ENCODE measurements around the gene KL. TPM values are rescaled to one million over a fixed set of nuclear protein-coding genes. Genes with fewer than 3 reads are reported as not detected.
A peak's percentile ranks its signal among the peaks of the same experiment; 100 is the strongest.

The KL gene
- total RNA-seq, 1 experiment from 2014 or later: 0.52 TPM

DNA sequence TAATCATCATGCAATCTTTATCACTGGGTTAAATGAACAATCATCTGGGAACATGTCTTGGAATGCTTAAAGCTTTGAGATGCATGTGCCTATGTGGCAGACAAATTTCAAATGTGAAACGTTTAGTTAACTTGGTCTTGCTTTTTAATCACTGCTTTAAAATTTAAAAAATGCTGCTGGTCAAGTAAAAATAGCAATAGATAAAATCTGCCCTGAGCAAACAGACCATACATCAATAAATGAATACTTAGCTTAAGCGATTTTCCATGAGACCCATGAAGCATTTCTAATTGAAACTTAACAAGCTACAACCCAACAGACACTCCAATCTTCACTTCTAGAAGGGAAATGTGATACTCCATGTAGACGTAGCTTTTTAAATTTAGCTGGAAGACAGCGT lies 1.9 kb upstream of the KL start:
- peaks cover 8% of the 10 kb centered on the region for H3K36me3 Mint-ChIP-seq (ENCODE audit: insufficient read depth, unreplicated experiment)
- TF ChIP-seq, protein P1, sequence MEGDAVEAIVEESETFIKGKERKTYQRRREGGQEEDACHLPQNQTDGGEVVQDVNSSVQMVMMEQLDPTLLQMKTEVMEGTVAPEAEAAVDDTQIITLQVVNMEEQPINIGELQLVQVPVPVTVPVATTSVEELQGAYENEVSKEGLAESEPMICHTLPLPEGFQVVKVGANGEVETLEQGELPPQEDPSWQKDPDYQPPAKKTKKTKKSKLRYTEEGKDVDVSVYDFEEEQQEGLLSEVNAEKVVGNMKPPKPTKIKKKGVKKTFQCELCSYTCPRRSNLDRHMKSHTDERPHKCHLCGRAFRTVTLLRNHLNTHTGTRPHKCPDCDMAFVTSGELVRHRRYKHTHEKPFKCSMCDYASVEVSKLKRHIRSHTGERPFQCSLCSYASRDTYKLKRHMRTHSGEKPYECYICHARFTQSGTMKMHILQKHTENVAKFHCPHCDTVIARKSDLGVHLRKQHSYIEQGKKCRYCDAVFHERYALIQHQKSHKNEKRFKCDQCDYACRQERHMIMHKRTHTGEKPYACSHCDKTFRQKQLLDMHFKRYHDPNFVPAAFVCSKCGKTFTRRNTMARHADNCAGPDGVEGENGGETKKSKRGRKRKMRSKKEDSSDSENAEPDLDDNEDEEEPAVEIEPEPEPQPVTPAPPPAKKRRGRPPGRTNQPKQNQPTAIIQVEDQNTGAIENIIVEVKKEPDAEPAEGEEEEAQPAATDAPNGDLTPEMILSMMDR (IDR thresholded peaks at IDR 0.05; ENCODE audit: unreplicated experiment): no peak
- CTCF ChIA-PET: interaction anchor here (0.6 kb wide), 1 partner anchor 333 kb away, joined by 3 read pairs; no protein-coding TSS in a partner anchor
- no TSS peak for BruUV-seq (replicated peaks)
- H3K27ac Mint-ChIP-seq (ENCODE audit: unreplicated experiment): no peak overlapping the region
- peaks cover 3% of the 10 kb centered on the region for H3K9me3 Mint-ChIP-seq (ENCODE audit: low read depth, unreplicated experiment)
- H3K4me3 Mint-ChIP-seq (ENCODE audit: low read depth, unreplicated experiment): no peak overlapping the region
- intact Hi-C loops (cut with micrococcal nuclease; ENCODE audit: unreplicated experiment): no loop called here
- H3K4me1 Mint-ChIP-seq (ENCODE audit: low read depth, unreplicated experiment): peaks cover 8% of the 10 kb centered on the region
- DNase-seq: no peak
- peaks cover 41% of the 10 kb centered on the region for H3K27me3 Mint-ChIP-seq (ENCODE audit: unreplicated experiment)

DNA sequence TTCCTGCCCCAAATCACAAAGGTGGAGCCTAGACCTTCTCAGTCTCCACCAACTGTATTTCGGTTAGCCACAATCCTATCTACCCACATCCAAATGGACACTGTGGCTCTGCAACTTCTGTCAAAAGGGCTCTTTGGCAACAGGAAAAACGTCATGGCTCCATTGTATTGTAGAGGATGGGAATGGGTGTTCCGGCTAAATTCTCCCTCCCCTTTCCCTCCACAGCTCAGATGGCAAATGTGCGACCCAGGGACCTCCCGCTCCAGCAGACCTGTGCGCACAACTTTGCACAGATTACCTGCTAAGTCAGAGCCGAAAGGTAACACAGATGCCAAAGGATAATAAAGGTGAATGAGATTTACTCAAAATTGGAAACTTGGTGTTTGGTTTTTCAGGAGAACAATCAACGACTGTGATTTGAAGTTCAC lies 968 bp upstream of the KL start:
- no peak overlapping the region for H3K27ac Mint-ChIP-seq (ENCODE audit: unreplicated experiment)

DNA sequence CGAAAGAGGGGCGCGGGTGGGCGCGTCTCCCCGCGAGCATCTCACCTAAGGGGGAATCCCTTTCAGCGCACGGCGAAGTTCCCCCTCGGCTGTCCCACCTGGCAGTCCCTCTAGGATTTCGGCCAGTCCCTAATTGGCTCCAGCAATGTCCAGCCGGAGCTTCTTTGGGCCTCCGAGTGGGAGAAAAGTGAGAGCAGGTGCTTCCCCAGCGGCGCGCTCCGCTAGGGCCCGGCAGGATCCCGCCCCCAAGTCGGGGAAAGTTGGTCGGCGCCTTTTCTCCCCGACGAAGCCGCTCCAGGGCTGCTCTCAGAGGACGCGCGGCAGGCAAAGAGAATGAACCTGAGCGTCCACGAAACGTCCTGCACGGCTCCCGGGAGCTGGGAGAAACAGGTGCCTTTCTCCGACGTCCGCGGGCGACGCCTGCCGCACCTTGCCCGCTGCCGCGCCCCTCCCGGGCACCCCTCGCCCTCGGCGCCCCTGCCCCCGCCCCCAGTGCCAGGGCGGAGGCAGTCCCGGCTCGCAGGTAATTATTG lies 366 bp upstream of the KL start:
- peak; percentile 14 for DNase-seq
- H3K27ac Mint-ChIP-seq (ENCODE audit: unreplicated experiment): no peak overlapping the region
- peaks cover 8% of the 10 kb centered on the region for H3K36me3 Mint-ChIP-seq (ENCODE audit: insufficient read depth, unreplicated experiment)
- intact Hi-C loops (cut with micrococcal nuclease; ENCODE audit: unreplicated experiment): no loop called here
- peak overlapping the region; percentile 30 for H3K4me3 Mint-ChIP-seq (ENCODE audit: low read depth, unreplicated experiment)
- CTCF ChIA-PET: no interaction called here
- TF ChIP-seq, protein P1 (IDR thresholded peaks at IDR 0.05; ENCODE audit: unreplicated experiment): no peak
- no TSS peak for BruUV-seq (replicated peaks)
- H3K27me3 Mint-ChIP-seq (ENCODE audit: unreplicated experiment): peaks cover 42% of the 10 kb centered on the region
- peaks cover under 1% of the 10 kb centered on the region for H3K9me3 Mint-ChIP-seq (ENCODE audit: low read depth, unreplicated experiment)
- peaks cover 8% of the 10 kb centered on the region for H3K4me1 Mint-ChIP-seq (ENCODE audit: low read depth, unreplicated experiment)

More for the DNA sequence above, 968 bp upstream of the KL start:
- H3K27me3 Mint-ChIP-seq (ENCODE audit: unreplicated experiment): peaks cover 41% of the 10 kb centered on the region
- intact Hi-C loops (cut with micrococcal nuclease; ENCODE audit: unreplicated experiment): no loop called here
- peaks cover 8% of the 10 kb centered on the region for H3K36me3 Mint-ChIP-seq (ENCODE audit: insufficient read depth, unreplicated experiment)
- TF ChIP-seq, protein P1 (IDR thresholded peaks at IDR 0.05; ENCODE audit: unreplicated experiment): no peak
- CTCF ChIA-PET: no interaction called here
- no peak for DNase-seq
- peaks cover 8% of the 10 kb centered on the region for H3K4me1 Mint-ChIP-seq (ENCODE audit: low read depth, unreplicated experiment)
- BruUV-seq (replicated peaks): no TSS peak
- H3K9me3 Mint-ChIP-seq (ENCODE audit: low read depth, unreplicated experiment): no peaks in the 10 kb centered on the region
- peak overlapping the region; percentile 30 for H3K4me3 Mint-ChIP-seq (ENCODE audit: low read depth, unreplicated experiment)

DNA sequence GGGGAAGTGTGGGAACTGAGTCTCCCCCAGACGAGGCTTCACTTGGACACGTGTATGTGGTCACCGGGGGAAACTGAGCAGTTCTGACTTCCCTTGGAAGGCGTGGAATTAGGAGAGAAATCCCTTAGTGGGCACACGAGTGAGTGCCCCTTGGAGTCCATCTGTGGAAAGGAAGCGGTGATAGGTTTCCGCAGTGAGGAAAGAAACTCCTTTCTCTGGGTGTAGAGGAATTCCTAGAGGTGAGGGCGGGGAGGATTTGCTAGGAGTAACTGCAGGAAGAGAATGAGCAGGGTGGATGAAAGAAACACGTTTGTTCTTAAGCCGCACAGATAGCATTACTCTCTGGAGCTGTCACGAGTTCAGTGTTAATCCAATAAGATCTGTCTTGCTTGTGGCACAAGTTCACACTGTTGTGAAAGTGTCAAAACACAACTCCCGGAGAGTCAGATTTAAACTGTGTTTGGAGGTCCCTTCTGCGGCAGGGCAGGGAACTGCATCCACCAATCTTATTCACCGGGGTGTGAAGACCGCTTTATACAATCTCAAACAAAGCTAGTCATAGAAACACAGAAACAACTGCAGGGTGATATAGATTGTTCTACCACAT lies 1.2 kb downstream of the KL start:
- no TSS peak for BruUV-seq (replicated peaks)
- peak; percentile 54 for DNase-seq
- Mint-ChIP-seq H3K9me3 (ENCODE audit: low read depth, unreplicated experiment) (peaks cover 3% of the 10 kb centered on the region), H3K27me3 (ENCODE audit: unreplicated experiment) (peaks cover 43% of the 10 kb centered on the region), H3K4me1 (ENCODE audit: low read depth, unreplicated experiment) (peaks cover 8% of the 10 kb centered on the region), H3K27ac (ENCODE audit: unreplicated experiment) (no peak overlapping the region), H3K36me3 (ENCODE audit: insufficient read depth, unreplicated experiment) (peaks cover 8% of the 10 kb centered on the region), H3K4me3 (ENCODE audit: low read depth, unreplicated experiment) (peak overlapping the region; percentile 81)
- CTCF ChIA-PET: interaction anchor here (0.6 to 0.9 kb wide), 4 partner anchors 134 to 437 kb away, joined by 3 to 4 read pairs (median 3); partner anchors contain the start of gene PDS5B
- intact Hi-C loops (cut with micrococcal nuclease; ENCODE audit: unreplicated experiment): no loop called here
- TF ChIP-seq, protein P1 (IDR thresholded peaks at IDR 0.05; ENCODE audit: unreplicated experiment): no peak
